Neuronal stem cell (in vitro differentiated cells): ENCODE measurements around the gene PHF13.
A peak's percentile ranks its signal among the peaks of the same experiment; 100 is the strongest.

Experiments used
- DNase-seq: peaks from one replicate; pipeline ENCODE4 v3.0.0-alpha.2; 2013; ENCODE audit warnings: low spot score
- H2AFZ ChIP-seq: one replicate; pipeline ENCODE4 v1.6.1; 2013; ENCODE audit warnings: mild to moderate bottlenecking, low read length, inconsistent platforms
- H2AK5ac ChIP-seq: 2 replicates; pipeline ENCODE4 v1.6.1; 2013; ENCODE audit warnings: low read depth, mild to moderate bottlenecking, inconsistent platforms, low read length, moderate library complexity, mixed read lengths
- H2BK120ac ChIP-seq: 2 replicates; pipeline ENCODE4 v1.6.1; 2013; ENCODE audit warnings: low read depth, mild to moderate bottlenecking, inconsistent platforms, low read length, moderate library complexity, mixed read lengths
- H2BK12ac ChIP-seq: one replicate; pipeline ENCODE4 v1.6.1; 2013; ENCODE audit warnings: low read length, inconsistent platforms
- H2BK15ac ChIP-seq: 2 replicates; pipeline ENCODE4 v1.6.1; 2013; ENCODE audit warnings: mild to moderate bottlenecking, low read length, inconsistent platforms, mixed read lengths
- H2BK5ac ChIP-seq: one replicate; pipeline ENCODE4 v1.6.1; 2013; ENCODE audit warnings: inconsistent platforms, mild to moderate bottlenecking, low read length, moderate library complexity
- H3K14ac ChIP-seq: one replicate; pipeline ENCODE4 v1.6.1; 2013; ENCODE audit warnings: low read length, inconsistent platforms
- H3K18ac ChIP-seq: 2 replicates; pipeline ENCODE4 v1.6.1; 2013; ENCODE audit warnings: low read length, inconsistent platforms
- H3K23ac ChIP-seq: 2 replicates; pipeline ENCODE4 v1.6.1; 2013; ENCODE audit warnings: low read depth, mild to moderate bottlenecking, mixed read lengths, low read length, inconsistent platforms; ENCODE audit not compliant: poor library complexity
- H3K27ac ChIP-seq: replicated peaks from 3 replicates; pipeline ENCODE4 v1.5.1; 2013; ENCODE audit warnings: low read length, inconsistent platforms
- H3K27me3 ChIP-seq, 3 experiments: 2 replicates each; pipeline ENCODE4 v1.6.1; 2013; ENCODE audit warnings: low read length in 3 of 3, mild to moderate bottlenecking in 2 of 3, inconsistent platforms in 1 of 3, low read depth in 1 of 3, mixed read lengths in 1 of 3, moderate library complexity in 1 of 3; ENCODE audit not compliant: control insufficient read depth in 3 of 3, insufficient read depth in 3 of 3
- H3K36me3 ChIP-seq, 2 donors: replicated peaks in 1 of 2; 2 replicates each; pipeline ENCODE4 v1.6.1; 2013; ENCODE audit warnings: low read length in 2 of 2; ENCODE audit not compliant: control insufficient read depth in 2 of 2, insufficient read depth in 2 of 2
- H3K4ac ChIP-seq: 2 replicates; pipeline ENCODE4 v1.6.1; 2013; ENCODE audit warnings: inconsistent platforms, mild to moderate bottlenecking, low read length, moderate library complexity
- H3K4me1 ChIP-seq, 2 donors: 1 replicate in 1 of 2; 2 replicates in 1 of 2; pipeline ENCODE4 v1.6.1; 2013; ENCODE audit warnings: low read length in 2 of 2, low read depth in 1 of 2; ENCODE audit not compliant: control insufficient read depth in 2 of 2, insufficient read depth in 1 of 2
- H3K4me2 ChIP-seq: one replicate; pipeline ENCODE4 v1.6.1; 2013; ENCODE audit warnings: mild to moderate bottlenecking, low read length, inconsistent platforms; ENCODE audit not compliant: insufficient read depth, poor library complexity, severe bottlenecking
- H3K4me3 ChIP-seq, 2 donors: 2 replicates each; pipeline ENCODE4 v1.5.1; 2013; ENCODE audit warnings: low read length in 2 of 2, mild to moderate bottlenecking in 2 of 2, inconsistent platforms in 1 of 2, moderate library complexity in 1 of 2
- H3K79me1 ChIP-seq: one replicate; pipeline ENCODE4 v1.6.1; 2013; ENCODE audit warnings: low read depth, mild to moderate bottlenecking, inconsistent platforms, low read length, moderate library complexity
- H3K9ac ChIP-seq: one replicate; pipeline ENCODE4 v1.6.1; 2013; ENCODE audit warnings: mild to moderate bottlenecking, low read depth, low read length, inconsistent platforms; ENCODE audit not compliant: poor library complexity
- H3K9me3 ChIP-seq, 2 donors: replicated peaks in 1 of 2; 2 replicates each; pipeline versions ENCODE3 to v1.6.1; 2013; ENCODE audit warnings: low read length in 2 of 2, mild to moderate bottlenecking in 2 of 2, inconsistent platforms in 1 of 2, low read depth in 1 of 2, mixed read lengths in 1 of 2, moderate library complexity in 1 of 2; ENCODE audit not compliant: control insufficient read depth in 2 of 2, insufficient read depth in 1 of 2
- H4K8ac ChIP-seq: one replicate; pipeline ENCODE4 v1.6.1; 2013; ENCODE audit warnings: low read depth, mild to moderate bottlenecking, inconsistent platforms, low read length, moderate library complexity
- H4K91ac ChIP-seq: one replicate; pipeline ENCODE4 v1.6.1; 2013; ENCODE audit warnings: low read length, low read depth, mild to moderate bottlenecking, inconsistent platforms; ENCODE audit not compliant: poor library complexity
- WGBS, 2 donors: extraction: QIAGEN DNeasy Blood & Tissue Kit; methylation state at CpG; one replicate each; pipeline ENCODE4 v1.1.7; 2013; ENCODE audit warnings: missing lambda C conversion rate in 2 of 2, mixed read lengths in 1 of 2; ENCODE audit not compliant: insufficient read length in 2 of 2, insufficient replicate concordance in 1 of 2; ENCODE audit errors: extremely low coverage in 2 of 2; 5-methylcytosine and 5-hydroxymethylcytosine counted together

The PHF13 gene

DNA sequence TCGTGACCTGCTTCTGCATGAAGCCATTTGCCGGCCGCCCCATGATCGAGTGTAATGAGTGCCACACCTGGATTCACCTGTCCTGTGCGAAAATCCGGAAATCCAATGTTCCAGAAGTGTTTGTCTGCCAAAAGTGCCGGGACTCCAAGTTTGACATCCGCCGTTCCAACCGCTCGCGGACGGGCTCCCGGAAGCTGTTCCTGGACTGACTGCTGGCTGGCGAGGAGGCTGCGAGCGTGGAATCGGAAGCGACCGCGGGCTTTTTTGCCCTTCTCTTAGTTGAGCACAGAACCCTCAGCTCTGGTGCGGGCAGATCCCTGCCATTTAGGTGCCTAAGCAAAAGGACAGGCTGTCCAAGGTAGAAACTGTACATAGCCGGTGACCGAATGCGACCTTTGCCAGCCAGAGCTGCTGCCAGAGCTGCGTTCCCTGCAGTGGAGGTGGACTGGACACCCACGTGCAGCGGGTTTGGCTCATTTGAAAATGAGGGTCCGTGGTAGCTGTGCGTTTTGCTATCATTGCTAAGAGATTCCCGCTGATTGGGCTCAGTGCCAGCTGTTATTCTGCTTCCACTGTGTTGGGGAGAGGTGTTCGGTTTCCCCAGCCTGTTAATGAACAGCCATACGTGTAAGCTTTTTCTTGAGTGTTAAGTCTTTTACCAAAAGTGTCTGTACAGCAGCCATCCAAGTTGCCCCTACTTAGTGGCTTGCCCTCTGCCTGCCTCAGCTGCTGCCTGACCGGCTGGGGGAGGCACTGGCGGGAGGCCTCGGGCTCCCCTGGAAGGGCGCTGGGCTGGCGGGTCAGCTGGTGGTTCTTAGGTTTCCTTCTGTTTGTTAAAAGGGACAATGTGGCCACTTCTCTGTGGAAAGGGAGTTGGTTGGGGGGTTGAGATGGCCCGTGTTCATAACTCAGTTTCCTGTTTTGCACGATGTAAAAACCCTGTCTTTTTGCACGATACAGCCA is 8.2 kb downstream of the PHF13 start:
- Histone ChIP-seq H3K9ac (no peak overlapping the region), H3K4ac (no peak overlapping the region), H2AFZ (no peak overlapping the region), H3K79me1 (peaks cover 20% of the 10 kb centered on the region), H3K18ac (no peak overlapping the region), H4K8ac (no peak overlapping the region), H2BK12ac (no peak overlapping the region), H3K36me3 (peaks cover 43 to 86% of the 10 kb centered on the region in 2 donors), H2BK120ac (no peak overlapping the region), H3K4me3 (no peak overlapping the region), H3K27ac (no peak overlapping the region), H3K4me1 (peaks cover 5 to 8% of the 10 kb centered on the region in 2 donors), H3K27me3 (peaks cover 0 to 2% (median 0%) of the 10 kb centered on the region in 3 experiments), H2AK5ac (no peak overlapping the region), H2BK15ac (no peak overlapping the region), H3K14ac (no peak overlapping the region), H3K23ac (peak overlapping the region; percentile 68), H2BK5ac (no peak overlapping the region), H3K4me2 (no peak overlapping the region), H4K91ac (no peak overlapping the region), H3K9me3 (peaks cover 0 to 2% of the 10 kb centered on the region in 2 donors)
- DNase-seq: no peak
- no CpG with 5 or more reads among the region's 41 CpGs for WGBS, 2 donors

GRCh38 chr1:6622396-6623152 is 9.0 kb downstream of the PHF13 start:
- Histone ChIP-seq H3K18ac (no peak overlapping the region), H3K9me3 (peaks cover 0 to 2% of the 10 kb centered on the region in 2 donors), H2BK5ac (no peak overlapping the region), H2BK120ac (no peak overlapping the region), H4K8ac (no peak overlapping the region), H3K9ac (no peak overlapping the region), H3K23ac (no peak overlapping the region), H3K79me1 (peaks cover 22% of the 10 kb centered on the region), H4K91ac (no peak overlapping the region), H3K4me3 (no peak overlapping the region), H3K36me3 (peaks cover 41 to 86% of the 10 kb centered on the region in 2 donors), H3K27me3 (peaks cover 0 to 2% (median 0%) of the 10 kb centered on the region in 3 experiments), H3K14ac (no peak overlapping the region), H2AFZ (no peak overlapping the region), H3K4ac (no peak overlapping the region), H2AK5ac (no peak overlapping the region), H2BK12ac (no peak overlapping the region), H2BK15ac (no peak overlapping the region), H3K27ac (no peak overlapping the region), H3K4me1 (peaks cover 5 to 8% of the 10 kb centered on the region in 2 donors), H3K4me2 (no peak overlapping the region)
- DNase-seq: no peak
- no CpG with 5 or more reads among the region's 10 CpGs for WGBS, 2 donors

GRCh38 chr1:6623269-6623965 is 9.9 kb downstream of the PHF13 start:
- H2AK5ac ChIP-seq: no peak overlapping the region
- H3K23ac ChIP-seq: no peak overlapping the region
- no peak overlapping the region for H2BK12ac ChIP-seq
- DNase-seq: no peak
- H2BK15ac ChIP-seq: no peak overlapping the region
- peaks cover 47 to 86% of the 10 kb centered on the region in 2 donors for H3K36me3 ChIP-seq
- no peak overlapping the region for H3K4ac ChIP-seq
- no peak overlapping the region for H3K9ac ChIP-seq
- H3K4me3 ChIP-seq: no peak overlapping the region
- H3K27ac ChIP-seq: no peak overlapping the region
- no CpG with 5 or more reads among the region's 14 CpGs for WGBS, 2 donors
- H4K8ac ChIP-seq: no peak overlapping the region
- H2BK5ac ChIP-seq: no peak overlapping the region
- peaks cover 0 to 2% (median 0%) of the 10 kb centered on the region in 3 experiments for H3K27me3 ChIP-seq
- H3K4me1 ChIP-seq: peaks cover 5 to 8% of the 10 kb centered on the region in 2 donors
- no peak overlapping the region for H2AFZ ChIP-seq
- no peak overlapping the region for H3K4me2 ChIP-seq
- no peak overlapping the region for H3K14ac ChIP-seq
- H3K79me1 ChIP-seq: peaks cover 24% of the 10 kb centered on the region
- no peak overlapping the region for H3K18ac ChIP-seq
- no peak overlapping the region for H4K91ac ChIP-seq
- peaks cover 0 to 2% of the 10 kb centered on the region in 2 donors for H3K9me3 ChIP-seq
- no peak overlapping the region for H2BK120ac ChIP-seq
